ENCODE data around the gene SLC9B2. TPM values are rescaled to one million over a fixed set of nuclear protein-coding genes. Genes with fewer than 3 reads are reported as not detected.

Gene SLC9B2
- total RNA-seq, 1 experiment from 2014 or later = 7.3 TPM

GRCh38 chr4:103111598-103111997 lies 35.0 kb upstream of the SLC9B2 start:
- Histone ChIP-seq H3K9me3 (ENCODE audit: control insufficient read depth, low read depth, low read length) (no peaks in the 10 kb centered on the region), H2BK15ac (ENCODE audit: low read depth, low read length) (no peak overlapping the region), H4K8ac (replicated peaks; ENCODE audit: insufficient read length, low read depth, low read length) (no peak overlapping the region), H4K91ac (ENCODE audit: insufficient read length, low read depth, low read length) (no peak overlapping the region), H2BK120ac (ENCODE audit: low read depth, low read length, poor library complexity, severe bottlenecking) (no peak overlapping the region), H3T11ph (ENCODE audit: low read length) (no peak overlapping the region), H3K23me2 (ENCODE audit: insufficient read length, low read depth, low read length, poor library complexity, severe bottlenecking) (no peaks in the 10 kb centered on the region), H3K79me1 (ENCODE audit: insufficient read depth, low read depth, low read length, poor library complexity, severe bottlenecking) (no peaks in the 10 kb centered on the region), H3K79me2 (ENCODE audit: insufficient read depth, low read length) (no peaks in the 10 kb centered on the region), H3K27me3 (ENCODE audit: insufficient read depth, low read length) (no peaks in the 10 kb centered on the region), H3K4ac (ENCODE audit: low read depth, low read length) (no peak overlapping the region), H3K14ac (ENCODE audit: insufficient read depth, low read length) (no peak overlapping the region), H2AFZ (ENCODE audit: low read length) (no peak overlapping the region), H2BK5ac (ENCODE audit: insufficient read length, low read length) (no peak overlapping the region), H3K18ac (ENCODE audit: insufficient read length, low read depth, low read length) (no peak overlapping the region), H2BK20ac (ENCODE audit: low read depth, low read length, poor library complexity, severe bottlenecking) (no peak overlapping the region), H3K4me1 (ENCODE audit: insufficient read depth, low read length) (no peaks in the 10 kb centered on the region), H3K56ac (ENCODE audit: insufficient read length, low read depth, low read length) (no peak overlapping the region), H3K23ac (ENCODE audit: insufficient read length, low read depth, low read length) (no peak overlapping the region), H3K4me2 (ENCODE audit: insufficient read depth, insufficient read length, low read length) (no peak overlapping the region), H3K27ac (ENCODE audit: insufficient read length, low read depth, low read length) (no peak overlapping the region), H2AK5ac (ENCODE audit: insufficient read length, low read length) (no peak overlapping the region), H2BK12ac (ENCODE audit: insufficient read length, low read depth, low read length) (no peak overlapping the region), H3K9ac (ENCODE audit: extremely low read depth, insufficient read length, low read length) (no peak overlapping the region), H4K5ac (ENCODE audit: insufficient read length, low read depth, low read length) (no peak overlapping the region), H4K20me1 (ENCODE audit: control insufficient read depth, insufficient read depth, insufficient read length) (no peaks in the 10 kb centered on the region)
- DNase-seq = no peak
- WGBS (ENCODE audit: extremely low coverage, insufficient read length, low lambda C conversion rate) = no CpG with 5 or more reads among the region's 4 CpGs
- Mint-ChIP-seq H3K36me3 (ENCODE audit: insufficient read depth in 1 of 3, low read depth in 3 of 3) (peaks cover 21 to 52% (median 50%) of the 10 kb centered on the region in 3 experiments; a peak in 6 of 7 replicates), H3K27ac (no peak overlapping the region), H3K4me1 (no peaks in the 10 kb centered on the region), H3K9me3 (no peaks in the 10 kb centered on the region), H3K4me3 (no peak overlapping the region), H3K27me3 (ENCODE audit: low read depth) (no peaks in the 10 kb centered on the region)
- TF ChIP-seq CTCF (conservative IDR thresholded peaks at IDR 0.05) = no peak
